Measurements from ENCODE around the gene RASSF5. TPM values are rescaled to one million over a fixed set of nuclear protein-coding genes. Genes with fewer than 3 reads are reported as not detected.

The RASSF5 gene
- polyA plus RNA-seq, 2 of the 4 experiments (the other 2 are of a cell fraction): 2.0 to 2.2 TPM

- no peak for TF ChIP-seq ZNF302 (CRISPR knock-in tag; IDR thresholded peaks at IDR 0.05)
Observed at GRCh38 chr1:206467915-206468314, 39.4 kb upstream of the RASSF5 start (continued).

GRCh38 chr1:206468571-206468970, 38.8 kb upstream of the RASSF5 start:
- peak overlapping the region in 1 of 2 experiments; percentile 93; a peak in 1 of 6 replicates for H3K27ac ChIP-seq
- CTCF ChIA-PET: interaction anchor here (2.9 to 3.8 kb wide), 2 partner anchors 12 to 77 kb away, joined by 11 to 57 read pairs; no protein-coding TSS in a partner anchor

DNA sequence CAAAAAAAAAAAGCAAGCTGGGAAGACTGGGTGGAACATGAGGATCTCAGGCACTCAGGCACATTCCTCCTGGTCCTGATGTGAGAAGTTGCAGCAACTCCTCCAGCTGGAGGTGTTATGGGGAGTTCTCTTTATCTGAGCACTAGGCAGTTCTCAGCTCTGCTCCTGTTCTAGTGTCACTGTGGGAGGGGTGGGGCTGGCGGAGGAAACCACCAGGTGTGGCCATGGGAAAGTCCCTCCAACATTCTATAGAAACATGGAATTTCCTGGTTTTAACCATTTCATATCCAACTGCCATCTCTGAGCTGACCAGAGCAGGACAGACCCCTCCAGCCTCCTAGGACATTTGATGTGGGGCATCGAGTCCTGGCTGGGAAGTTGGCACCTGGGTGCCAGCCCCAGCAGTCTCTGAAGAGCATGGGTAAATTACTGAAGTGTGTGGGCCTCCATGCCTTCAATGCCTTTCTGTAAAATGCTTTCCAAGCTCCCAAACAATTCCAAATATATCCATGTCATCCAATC, 37.9 kb upstream of the RASSF5 start:
- peaks cover 27% of the 10 kb centered on the region for H3K4me1 ChIP-seq
- no peak overlapping the region for H3K4me3 ChIP-seq
- 60% methylated on average over 2 of the region's 2 CpGs for WGBS (ENCODE audit: missing lambda C conversion rate)
- CTCF ChIA-PET: interaction anchor here (0.5 to 5.8 kb wide), 10 partner anchors 9 to 513 kb away, joined by 3 to 73 read pairs (median 8); no protein-coding TSS in a partner anchor
- ATAC-seq: no peak; a peak in 2 of 6 replicates
- POLR2A ChIA-PET: interaction anchor here (0.7 to 1.2 kb wide), 3 partner anchors 12 to 583 kb away, joined by 3 to 5 read pairs (median 3); partner anchors contain the start of gene PFKFB2
- H3K4me2 ChIP-seq: peak overlapping the region; percentile 87
- DNase-seq (ENCODE audit: low read depth in 1 of 2, low spot score in 1 of 2): no peak
- no peaks in the 10 kb centered on the region for H3K9me3 ChIP-seq
- FAIRE-seq: no peak
- TF ChIP-seq KDM1A (IDR thresholded peaks at IDR 0.05; ENCODE audit: low read depth): no peak
- TF ChIP-seq GATA3 (IDR thresholded peaks at IDR 0.05; ENCODE audit: borderline replicate concordance): 0 out of 2 replicates have a peak, but pooled peaks have one; percentile 9
- peak overlapping the region; percentile 76 to 93; a peak in 5 of 6 replicates for H3K27ac ChIP-seq

More at GRCh38 chr1:206468571-206468970, 38.8 kb upstream of the RASSF5 start:
- TF ChIP-seq, protein P1, sequence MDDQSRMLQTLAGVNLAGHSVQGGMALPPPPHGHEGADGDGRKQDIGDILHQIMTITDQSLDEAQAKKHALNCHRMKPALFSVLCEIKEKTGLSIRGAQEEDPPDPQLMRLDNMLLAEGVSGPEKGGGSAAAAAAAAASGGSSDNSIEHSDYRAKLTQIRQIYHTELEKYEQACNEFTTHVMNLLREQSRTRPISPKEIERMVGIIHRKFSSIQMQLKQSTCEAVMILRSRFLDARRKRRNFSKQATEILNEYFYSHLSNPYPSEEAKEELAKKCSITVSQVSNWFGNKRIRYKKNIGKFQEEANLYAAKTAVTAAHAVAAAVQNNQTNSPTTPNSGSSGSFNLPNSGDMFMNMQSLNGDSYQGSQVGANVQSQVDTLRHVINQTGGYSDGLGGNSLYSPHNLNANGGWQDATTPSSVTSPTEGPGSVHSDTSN (IDR thresholded peaks at IDR 0.05): no peak
- no peak for TF ChIP-seq EHMT2 (IDR thresholded peaks at IDR 0.05; ENCODE audit: low read depth)
- no peak for TF ChIP-seq SREBF2 (IDR thresholded peaks at IDR 0.05)
- TF ChIP-seq, protein P2, sequence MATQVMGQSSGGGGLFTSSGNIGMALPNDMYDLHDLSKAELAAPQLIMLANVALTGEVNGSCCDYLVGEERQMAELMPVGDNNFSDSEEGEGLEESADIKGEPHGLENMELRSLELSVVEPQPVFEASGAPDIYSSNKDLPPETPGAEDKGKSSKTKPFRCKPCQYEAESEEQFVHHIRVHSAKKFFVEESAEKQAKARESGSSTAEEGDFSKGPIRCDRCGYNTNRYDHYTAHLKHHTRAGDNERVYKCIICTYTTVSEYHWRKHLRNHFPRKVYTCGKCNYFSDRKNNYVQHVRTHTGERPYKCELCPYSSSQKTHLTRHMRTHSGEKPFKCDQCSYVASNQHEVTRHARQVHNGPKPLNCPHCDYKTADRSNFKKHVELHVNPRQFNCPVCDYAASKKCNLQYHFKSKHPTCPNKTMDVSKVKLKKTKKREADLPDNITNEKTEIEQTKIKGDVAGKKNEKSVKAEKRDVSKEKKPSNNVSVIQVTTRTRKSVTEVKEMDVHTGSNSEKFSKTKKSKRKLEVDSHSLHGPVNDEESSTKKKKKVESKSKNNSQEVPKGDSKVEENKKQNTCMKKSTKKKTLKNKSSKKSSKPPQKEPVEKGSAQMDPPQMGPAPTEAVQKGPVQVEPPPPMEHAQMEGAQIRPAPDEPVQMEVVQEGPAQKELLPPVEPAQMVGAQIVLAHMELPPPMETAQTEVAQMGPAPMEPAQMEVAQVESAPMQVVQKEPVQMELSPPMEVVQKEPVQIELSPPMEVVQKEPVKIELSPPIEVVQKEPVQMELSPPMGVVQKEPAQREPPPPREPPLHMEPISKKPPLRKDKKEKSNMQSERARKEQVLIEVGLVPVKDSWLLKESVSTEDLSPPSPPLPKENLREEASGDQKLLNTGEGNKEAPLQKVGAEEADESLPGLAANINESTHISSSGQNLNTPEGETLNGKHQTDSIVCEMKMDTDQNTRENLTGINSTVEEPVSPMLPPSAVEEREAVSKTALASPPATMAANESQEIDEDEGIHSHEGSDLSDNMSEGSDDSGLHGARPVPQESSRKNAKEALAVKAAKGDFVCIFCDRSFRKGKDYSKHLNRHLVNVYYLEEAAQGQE (IDR thresholded peaks at IDR 0.05): no peak
- TF ChIP-seq, protein P3, sequence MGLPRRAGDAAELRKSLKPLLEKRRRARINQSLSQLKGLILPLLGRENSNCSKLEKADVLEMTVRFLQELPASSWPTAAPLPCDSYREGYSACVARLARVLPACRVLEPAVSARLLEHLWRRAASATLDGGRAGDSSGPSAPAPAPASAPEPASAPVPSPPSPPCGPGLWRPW (IDR thresholded peaks at IDR 0.05): no peak
- TF ChIP-seq FOSB (CRISPR knock-in tag; IDR thresholded peaks at IDR 0.05): no peak
- no peak for TF ChIP-seq ZC3H11A (IDR thresholded peaks at IDR 0.05)
- whole genome bisulfite sequencing (ENCODE audit: missing lambda C conversion rate): 73% methylated on average over 3 of the region's 3 CpGs
- POLR2A ChIA-PET: no interaction called here
- H3K9me3 ChIP-seq: no peaks in the 10 kb centered on the region
- FAIRE-seq (no peak), ATAC-seq (no peak), DNase-seq (ENCODE audit: low read depth in 1 of 2, low spot score in 1 of 2) (no peak)
- H3K4me2 ChIP-seq: no peak overlapping the region
- H3K4me3 ChIP-seq: no peak overlapping the region
- H3K4me1 ChIP-seq: peaks cover 30% of the 10 kb centered on the region

DNA sequence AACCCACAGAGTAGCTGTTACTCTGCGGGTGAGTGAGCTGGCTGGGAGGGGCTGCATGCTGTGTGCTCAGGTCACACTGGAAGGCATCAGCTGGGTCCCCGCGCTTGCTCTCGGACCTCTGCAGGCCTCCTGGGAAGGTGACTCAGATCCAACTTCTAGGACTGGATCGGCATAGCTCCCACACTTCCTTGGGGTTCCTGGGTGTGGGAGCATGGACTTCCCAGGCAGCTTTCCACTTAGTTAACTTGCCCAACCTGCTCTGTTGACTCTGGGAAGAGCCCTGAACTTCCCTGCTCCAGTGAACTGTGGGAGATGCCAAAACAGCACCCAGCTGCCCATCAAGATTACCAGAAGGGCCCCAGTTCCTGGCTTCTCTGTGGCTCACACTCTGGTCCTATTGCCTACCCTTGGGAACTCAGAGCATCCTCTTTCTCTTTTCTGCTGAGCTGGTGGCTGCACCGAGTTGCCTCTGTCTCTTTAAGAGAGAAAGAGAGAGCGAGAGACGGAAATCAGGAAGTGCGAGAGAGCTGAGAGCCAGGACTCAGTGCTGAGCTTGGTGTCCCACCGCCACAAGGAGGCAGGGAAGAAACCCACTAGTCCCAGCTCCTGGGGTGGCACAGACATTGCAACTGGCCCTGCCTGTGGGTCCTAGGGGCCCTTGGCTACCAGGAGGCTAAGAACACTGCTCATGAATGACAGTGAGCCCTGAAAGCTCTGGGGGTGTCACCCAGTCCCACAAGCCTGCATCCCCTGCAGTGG, 37.2 kb upstream of the RASSF5 start, which contains the start of gene IKBKE:
Gene IKBKE, plus strand, starts transcription at position 544 of the 759 bp plus-strand sequence. CDS start 2,752 bp downstream, outside the sequence.
- POLR2A ChIA-PET: interaction anchor here (0.7 to 1.2 kb wide), 4 partner anchors 9 to 583 kb away, joined by 3 to 5 read pairs (median 3); partner anchors contain the start of gene PFKFB2
- no peak for FAIRE-seq
- Histone ChIP-seq H3K9me3 (no peaks in the 10 kb centered on the region), H3K27ac (peak within 1 kb of the TSS; percentile 76 to 93), H3K4me3 (peak within 1 kb of the TSS; percentile 63), H3K4me2 (peak within 1 kb of the TSS; percentile 87), H3K4me1 (peaks cover 21% of the 10 kb centered on the region)
- peak; percentile 61 for TF ChIP-seq POLR2A (IDR thresholded peaks at IDR 0.05; ENCODE audit: low read length)
- TF ChIP-seq MAFK (IDR thresholded peaks at IDR 0.05; ENCODE audit: partially characterized antibody): peak; percentile 77
- TF ChIP-seq JUN (IDR thresholded peaks at IDR 0.05): peak in 1 of 2 experiments; percentile 41; a peak in 1 of 5 replicates
- no peak for TF ChIP-seq ZC3H11A (IDR thresholded peaks at IDR 0.05)
- 12% methylated on average over 10 of the region's 10 CpGs for WGBS (ENCODE audit: missing lambda C conversion rate)
- CTCF ChIA-PET: interaction anchor here (0.9 to 5.8 kb wide), 11 partner anchors 9 to 512 kb away, joined by 3 to 73 read pairs (median 6); no protein-coding TSS in a partner anchor
- ATAC-seq: peak; percentile 79 to 93
- peak; percentile 67 to 96 for DNase-seq (ENCODE audit: low read depth in 1 of 2, low spot score in 1 of 2)
